GM12874 (cell line): ENCODE data around the gene ACSF3.

Experiments
- CTCF ChIP-seq: IDR thresholded peaks from 2 replicates; pipeline ENCODE4 v1.5.1; 2011; ENCODE audit warnings: low read depth, mild to moderate bottlenecking, control low read depth, low read length, moderate library complexity; ENCODE audit not compliant: insufficient read depth

The ACSF3 gene

GRCh38 chr16:89093602-89094251 lies at the start of gene ACSF3:
TSS of gene ACSF3 (plus strand) at chr16:89093852. CDS start at chr16:89100682, 6,830 bp downstream.
- no peak for TF ChIP-seq CTCF

- no peak for TF ChIP-seq CTCF
Measured at GRCh38 chr16:89044418-89045180, 49.1 kb upstream of the ACSF3 start.

- TF ChIP-seq CTCF, result no peak
Measured at GRCh38 chr16:89045181-89045815, 48.4 kb upstream of the ACSF3 start.

GRCh38 chr16:89045881-89046280 lies 47.8 kb upstream of the ACSF3 start:
- TF ChIP-seq CTCF, result no peak

GRCh38 chr16:89046491-89046890 lies 47.2 kb upstream of the ACSF3 start:
- TF ChIP-seq CTCF, result no peak

GRCh38 chr16:89047331-89048089 lies 46.1 kb upstream of the ACSF3 start:
- no peak for TF ChIP-seq CTCF
